OCI-LY7 (cell line): ENCODE data around the gene DISC1.

Source experiments
- CTCF ChIP-seq: fragments of 200-600 bp; sonication (generic); conservative IDR thresholded peaks from 2 replicates; pipeline ENCODE4 v1.5.1; 2014; ENCODE audit warnings: mild to moderate bottlenecking, antibody characterized with exemption, low read length, moderate library complexity, mixed read lengths
- EZH2phosphoT487 ChIP-seq: fragments of 200-600 bp; sonication (generic); IDR thresholded peaks from 2 replicates; pipeline ENCODE4 v1.6.1; 2018; ENCODE audit warnings: low read depth, borderline replicate concordance, mild to moderate bottlenecking, mixed run types, antibody characterized with exemption, low read length, moderate library complexity, mixed read lengths

- TF ChIP-seq CTCF: no peak
- TF ChIP-seq EZH2phosphoT487: no peak
Measured at GRCh38 chr1:231926933-231927332, 300.3 kb downstream of the DISC1 start.
